ENCODE measurements around the gene UBE3D.

GRCh38 chr6:82970839-82971238 lies 94.8 kb downstream of the UBE3D start:
- TF ChIP-seq EZH2 (IDR thresholded peaks at IDR 0.05; ENCODE audit: low read depth) (no peak), CTCF (conservative IDR thresholded peaks at IDR 0.05) (no peak)
